K562 (cell line): ENCODE results near the gene ERMN. TPM values are rescaled to one million over a fixed set of nuclear protein-coding genes. Genes with fewer than 3 reads are reported as not detected.

Source experiments
- CBFA2T3 ChIP-seq: fragments of 450-650 bp; IDR thresholded peaks from 2 replicates; pipeline ENCODE4 v1.6.1; 2017
- CREB3L1 ChIP-seq: fragments of 450-650 bp; IDR thresholded peaks from 2 replicates; pipeline ENCODE4 v1.6.1; 2014; ENCODE audit warnings: low read depth, mild to moderate bottlenecking, moderate library complexity, borderline replicate concordance
- CREM ChIP-seq: IDR thresholded peaks from 2 replicates; pipeline ENCODE4 v1.6.1; 2014; ENCODE audit warnings: antibody characterized with exemption, low read depth
- CTCF ChIP-seq, 3 experiments: IDR thresholded peaks in 2 of 3; conservative IDR thresholded peaks in 1 of 3; 2 replicates each; pipeline ENCODE4 v1.5.1; 2011 to 2012; ENCODE audit warnings: low read length in 3 of 3, mild to moderate bottlenecking in 3 of 3, control low read depth in 2 of 3, improper control_type of control experiment in 1 of 3, inconsistent platforms in 1 of 3, low read depth in 1 of 3, mixed read lengths in 1 of 3, moderate library complexity in 1 of 3; ENCODE audit not compliant: insufficient read depth in 2 of 3
- KDM4B ChIP-seq, 2 experiments: fragments of 450-650 bp in 1 of 2; sonication (generic) in 1 of 2; IDR thresholded peaks; 2 replicates each; pipeline ENCODE4 v1.6.1; 2016 to 2017; ENCODE audit warnings: borderline replicate concordance in 2 of 2, antibody characterized with exemption in 1 of 2, low read depth in 1 of 2, mild to moderate bottlenecking in 1 of 2
- KHSRP ChIP-seq: fragments of 450-650 bp; IDR thresholded peaks from 2 replicates; pipeline ENCODE4 v1.6.1; 2017
- MAFF ChIP-seq: IDR thresholded peaks from 2 replicates; pipeline ENCODE4 v1.6.1; 2012; ENCODE audit warnings: low read length, improper control_type of control experiment
- NR0B1 ChIP-seq: fragments of 450-650 bp; IDR thresholded peaks from one replicate; pipeline ENCODE4 v1.6.1; 2018; ENCODE audit warnings: mild to moderate bottlenecking, moderate library complexity; ENCODE audit not compliant: partially characterized antibody
- NR2C1 ChIP-seq, 2 experiments: fragments of 450-650 bp; IDR thresholded peaks; 2 replicates each; pipeline ENCODE4 v1.6.1; 2017; ENCODE audit warnings: mild to moderate bottlenecking in 2 of 2, antibody characterized with exemption in 1 of 2, inconsistent platforms in 1 of 2, missing compliant biosample characterization in 1 of 2, missing genetic modification characterization in 1 of 2
- RUNX1 ChIP-seq: sonication (generic); IDR thresholded peaks from 2 replicates; pipeline ENCODE4 v1.6.1; 2016; ENCODE audit warnings: antibody characterized with exemption, low read depth
- ZBTB11 ChIP-seq, 3 experiments: fragments of 200-800 bp in 1 of 3; fragments of 250-450 bp in 1 of 3; fragments of 450-650 bp in 1 of 3; sonication (Bioruptor Pico) in 1 of 3; sonication (Bioruptor generic) in 1 of 3; formaldehyde crosslinking in 1 of 3; IDR thresholded peaks; 2 replicates each; pipeline versions ENCODE4 v1.6.1 to v1.8.0; 2016 to 2022; ENCODE audit warnings: mild to moderate bottlenecking in 2 of 3, missing genetic modification characterization in 2 of 3, missing compliant biosample characterization in 1 of 3, moderate library complexity in 1 of 3
- ZBTB12 ChIP-seq: fragments of 250-450 bp; sonication (Bioruptor Pico); IDR thresholded peaks from 2 replicates; pipeline ENCODE4 v1.4.0; 2020
- ZNF395 ChIP-seq: fragments of 200-800 bp; sonication (Bioruptor generic); IDR thresholded peaks from 2 replicates; pipeline ENCODE4 v1.6.1; 2017; ENCODE audit warnings: missing genetic modification characterization, missing compliant biosample characterization
- ZNF644 ChIP-seq: fragments of 200-800 bp; sonication (Bioruptor generic); IDR thresholded peaks from 2 replicates; pipeline ENCODE4 v1.6.1; 2016; ENCODE audit warnings: low read depth, missing genetic modification characterization, missing compliant biosample characterization
- ZNF79 ChIP-seq: fragments of 250-450 bp; sonication (Bioruptor Pico); IDR thresholded peaks from 2 replicates; pipeline ENCODE4 v1.4.0; 2020; ENCODE audit warnings: low read depth, mild to moderate bottlenecking, moderate library complexity
- polyA plus RNA-seq, 8 experiments: library from polyadenylated mRNA; depleted of rRNA in 4 of 8; stranded (reverse) in 5 of 8; unstranded in 3 of 8; fragments of >200 nt; fragmentation: Nextera tagmentation in 2 of 8; fragmentation: Illumina TruSeq in 1 of 8; extraction: Ambion mirVana in 2 of 8; extraction: Trizol in 1 of 8; gene quantifications; 2 replicates each; pipeline versions ENCODE4 v1.2.1 to v1.2.3, GENCODE V29; 2011 to 2014; ENCODE audit warnings: inconsistent platforms in 1 of 8, missing spikeins in 1 of 8
- total RNA-seq, 7 experiments: library from RNA; depleted of rRNA in 6 of 7; stranded (reverse); fragments of >200 nt in 6 of 7; fragmentation: Illumina TruSeq in 2 of 7; extraction: Trizol in 2 of 7; gene quantifications; 2 replicates each; pipeline versions ENCODE4 v1.2.1 to v1.2.3, GENCODE V29; 2011 to 2021; ENCODE audit warnings: low replicate concordance in 1 of 7

The ERMN gene
- total and polyA plus RNA-seq, 9 of the 15 experiments (the other 6 are each of a cell fraction or from before 2014, with no cell fraction given): 0.03 to 0.11 (median 0.05) TPM; not detected in 3

- TF ChIP-seq ZBTB11 (CRISPR knock-in tag; IDR thresholded peaks at IDR 0.05): peak in 1 of 3 experiments; percentile 88; a peak in 2 of 6 replicates
- no peak for TF ChIP-seq KDM4B (IDR thresholded peaks at IDR 0.05; ENCODE audit: borderline replicate concordance in 2 of 2, low read depth in 1 of 2)
- peak; percentile 59; the same call in 1 of the 2 replicates for TF ChIP-seq CREB3L1
- peak; percentile 42; the same call in 1 of the 2 replicates for TF ChIP-seq MAFF
- peak; percentile 99 for TF ChIP-seq CBFA2T3
- TF ChIP-seq CTCF (IDR thresholded peaks at IDR 0.05 in 2 of 3, conservative IDR thresholded peaks at IDR 0.05 in 1 of 3; ENCODE audit: insufficient read depth in 2 of 3, low read depth in 1 of 3, low read length in 3 of 3): no peak
- TF ChIP-seq RUNX1: 0 out of 2 replicates have a peak, but pooled peaks have one; percentile 60
- 0 out of 2 replicates have a peak, but pooled peaks have one; percentile 50 for TF ChIP-seq ZNF79
- TF ChIP-seq NR2C1 (IDR thresholded peaks at IDR 0.05): peak; percentile 46; the same call in 1 of the 2 replicates
- TF ChIP-seq NR2C1 (tag; IDR thresholded peaks at IDR 0.05): peak; percentile 78
- TF ChIP-seq NR0B1: no peak
- peak; percentile 68; the same call in 1 of the 2 replicates for TF ChIP-seq ZBTB12
- TF ChIP-seq ZNF395 (CRISPR knock-in tag): peak; percentile 98
- TF ChIP-seq CREM: peak; percentile 87
- peak; percentile 97 for TF ChIP-seq ZNF644
- peak; percentile 95 for TF ChIP-seq KHSRP
These were observed 1.2 kb downstream of the ERMN start (continued) for GRCh38 chr2:157324331-157324843.
